ENCODE results near the gene ACOXL. TPM values are rescaled to one million over a fixed set of nuclear protein-coding genes. Genes with fewer than 3 reads are reported as not detected.

The ACOXL gene
- total RNA-seq, 4 donors from 2014 or later: not detected

- DNase-seq: no peak
- Histone ChIP-seq H3K27me3 (peaks cover 0 to 77% (median 2%) of the 10 kb centered on the region in 4 donors), H3K36me3 (no peaks in the 10 kb centered on the region), H3K9me3 (no peaks in the 10 kb centered on the region), H3K27ac (peak overlapping the region in 1 of 4 donors; percentile 36), H3K4me1 (peaks cover 0 to 5% (median 0%) of the 10 kb centered on the region in 3 donors), H3K4me3 (no peak overlapping the region)
- TF ChIP-seq POLR2A (IDR thresholded peaks at IDR 0.05) (no peak), CTCF (IDR thresholded peaks at IDR 0.05) (no peak)
- WGBS, 2 donors: 49 to 53% methylated on average over 7 to 8 of the region's 8 CpGs
- intact Hi-C loops (cut with DNase I): no loop called here
Measured at GRCh38 chr2:110747522-110748488, 15.4 kb downstream of the ACOXL start.

GRCh38 chr2:110748489-110748867, 16.1 kb downstream of the ACOXL start:
- no peak for DNase-seq
- H3K4me1 ChIP-seq: peaks cover 0 to 5% (median 0%) of the 10 kb centered on the region in 3 donors
- H3K9me3 ChIP-seq: no peaks in the 10 kb centered on the region
- no peak overlapping the region for H3K4me3 ChIP-seq
- intact Hi-C loops (cut with DNase I): no loop called here
- peaks cover 0 to 73% (median 2%) of the 10 kb centered on the region in 4 donors for H3K27me3 ChIP-seq
- WGBS, 2 donors: 10 to 12% methylated on average over 6 of the region's 6 CpGs
- H3K36me3 ChIP-seq: no peaks in the 10 kb centered on the region
- peak overlapping the region in 1 of 4 donors; percentile 36 for H3K27ac ChIP-seq
- TF ChIP-seq CTCF (IDR thresholded peaks at IDR 0.05): no peak
- no peak for TF ChIP-seq POLR2A (IDR thresholded peaks at IDR 0.05)

DNA sequence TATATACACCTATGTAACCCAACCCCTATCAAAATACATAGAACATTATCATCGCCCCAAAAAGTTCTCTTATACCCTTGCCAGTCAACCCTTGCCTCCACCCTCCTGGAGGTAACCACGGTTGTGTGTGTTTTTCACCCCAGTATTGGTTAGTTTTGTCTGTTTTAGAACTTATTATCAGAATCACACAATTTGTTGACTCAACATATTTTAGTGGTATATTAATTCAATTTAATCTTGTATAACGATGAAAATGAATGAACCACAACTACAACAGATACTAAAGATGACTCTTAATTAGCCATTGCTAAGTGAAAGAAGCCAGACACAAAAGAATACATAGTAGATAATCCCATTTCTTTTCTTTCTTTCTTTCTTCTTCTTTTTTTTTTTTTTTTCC, 19.3 kb downstream of the ACOXL start:
- peaks cover 0 to 5% (median 0%) of the 10 kb centered on the region in 3 donors for H3K4me1 ChIP-seq
- TF ChIP-seq POLR2A (IDR thresholded peaks at IDR 0.05) (no peak), CTCF (IDR thresholded peaks at IDR 0.05) (no peak)
- H3K4me3 ChIP-seq: no peak overlapping the region
- no peak for DNase-seq
- H3K9me3 ChIP-seq: no peaks in the 10 kb centered on the region
- 68 to 72% methylated on average over 3 of the region's 3 CpGs for WGBS, 2 donors
- H3K36me3 ChIP-seq: no peaks in the 10 kb centered on the region
- intact Hi-C loops (cut with DNase I): no loop called here
- H3K27ac ChIP-seq: no peak overlapping the region
- H3K27me3 ChIP-seq: peaks cover 0 to 44% (median 2%) of the 10 kb centered on the region in 4 donors

- TF ChIP-seq CTCF (IDR thresholded peaks at IDR 0.05) (no peak), POLR2A (IDR thresholded peaks at IDR 0.05) (no peak)
- no peak for DNase-seq
- Histone ChIP-seq H3K27me3 (peaks cover 0 to 31% (median 2%) of the 10 kb centered on the region in 4 donors), H3K4me1 (peaks cover 0 to 5% (median 0%) of the 10 kb centered on the region in 3 donors), H3K36me3 (no peaks in the 10 kb centered on the region), H3K27ac (no peak overlapping the region), H3K9me3 (no peaks in the 10 kb centered on the region), H3K4me3 (no peak overlapping the region)
- WGBS, 2 donors: 82 to 94% methylated on average over 2 of the region's 2 CpGs
- intact Hi-C loops (cut with DNase I): no loop called here
Measured at GRCh38 chr2:110752871-110753270, 20.5 kb downstream of the ACOXL start.

DNA sequence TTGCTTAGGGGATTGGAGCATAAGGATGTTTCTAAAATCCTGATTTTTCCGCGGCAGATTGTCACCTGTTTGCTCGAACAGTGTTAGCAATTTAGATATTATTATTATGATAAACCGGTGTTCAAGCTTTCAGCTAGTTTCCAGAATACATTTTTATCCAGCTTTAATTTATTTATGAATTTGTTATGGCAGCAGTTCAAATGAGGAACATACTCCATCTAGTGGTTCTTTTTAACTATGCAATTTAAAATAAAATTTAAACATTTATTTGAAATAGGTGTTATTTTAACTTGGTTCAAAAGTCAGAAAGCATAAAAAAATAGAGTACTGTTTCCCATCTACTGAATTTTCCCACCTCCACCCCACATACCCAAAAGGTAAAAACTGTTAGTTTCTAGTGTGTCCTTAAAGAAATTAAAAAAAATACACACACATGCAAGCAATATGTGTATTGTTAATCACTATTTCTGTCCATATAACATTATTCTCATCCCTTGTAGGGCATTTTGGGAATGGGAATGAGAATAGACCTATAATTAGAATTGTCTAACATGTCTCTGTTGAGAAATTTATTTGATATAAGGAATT, 23.2 kb downstream of the ACOXL start:
- DNase-seq: no peak
- Histone ChIP-seq H3K27me3 (peaks cover 0 to 8% (median 0%) of the 10 kb centered on the region in 4 donors), H3K27ac (no peak overlapping the region), H3K4me1 (no peaks in the 10 kb centered on the region), H3K36me3 (no peaks in the 10 kb centered on the region), H3K4me3 (no peak overlapping the region), H3K9me3 (peaks cover 0 to 9% (median 8%) of the 10 kb centered on the region in 3 donors)
- no peak for TF ChIP-seq POLR2A (IDR thresholded peaks at IDR 0.05)
- TF ChIP-seq CTCF (IDR thresholded peaks at IDR 0.05): peak; percentile 12 to 64 (median 46)
- intact Hi-C loops (cut with DNase I): no loop called here
- 30 to 38% methylated on average over 4 of the region's 4 CpGs for WGBS, 2 donors

All from esophagus squamous epithelium (tissue), 5 donors.